IPS DF 6.9 (cell line): ENCODE data around the gene CRTAC1.

Experiments
- DNase-seq: peaks from one replicate; pipeline ENCODE4 v3.0.0-alpha.2; 2013; ENCODE audit warnings: low read depth, low spot score
- H3K27ac ChIP-seq: one replicate; pipeline ENCODE4 v1.5.1; 2013; ENCODE audit warnings: low read length, control low read depth
- H3K27me3 ChIP-seq: 2 replicates; pipeline ENCODE4 v1.6.1; 2013; ENCODE audit warnings: mild to moderate bottlenecking, low read length; ENCODE audit not compliant: control insufficient read depth, insufficient read depth
- H3K36me3 ChIP-seq: 2 replicates; pipeline ENCODE4 v1.6.1; 2013; ENCODE audit warnings: low read length; ENCODE audit not compliant: control insufficient read depth, insufficient read depth
- H3K4me1 ChIP-seq: 2 replicates; pipeline ENCODE4 v1.6.1; 2013; ENCODE audit warnings: low read length; ENCODE audit not compliant: control insufficient read depth, insufficient read depth
- H3K4me3 ChIP-seq: 2 replicates; pipeline ENCODE4 v1.5.1; 2013; ENCODE audit warnings: mild to moderate bottlenecking, low read length
- H3K9me3 ChIP-seq: 2 replicates; pipeline ENCODE4 v1.6.1; 2013; ENCODE audit warnings: low read length, inconsistent platforms; ENCODE audit not compliant: control insufficient read depth, insufficient read depth
- WGBS: extraction: QIAGEN DNeasy Blood & Tissue Kit; methylation state at CpG from one replicate; pipeline ENCODE4 v1.1.7; 2013; ENCODE audit warnings: mixed read lengths, missing lambda C conversion rate; ENCODE audit not compliant: insufficient read length, insufficient coverage; 5-methylcytosine and 5-hydroxymethylcytosine counted together

Gene CRTAC1

GRCh38 chr10:97875391-97875790 is 155.0 kb downstream of the CRTAC1 start:
- no peak overlapping the region for H3K27ac ChIP-seq
- no peak overlapping the region for H3K4me3 ChIP-seq
- no peaks in the 10 kb centered on the region for H3K36me3 ChIP-seq
- DNase-seq, result no peak
- no CpG with 5 or more reads among the region's 7 CpGs for WGBS
- H3K4me1 ChIP-seq, result peaks cover 2% of the 10 kb centered on the region; the same call in 1 of the 2 replicates
- H3K27me3 ChIP-seq, result no peaks in the 10 kb centered on the region
- H3K9me3 ChIP-seq, result no peaks in the 10 kb centered on the region

DNA sequence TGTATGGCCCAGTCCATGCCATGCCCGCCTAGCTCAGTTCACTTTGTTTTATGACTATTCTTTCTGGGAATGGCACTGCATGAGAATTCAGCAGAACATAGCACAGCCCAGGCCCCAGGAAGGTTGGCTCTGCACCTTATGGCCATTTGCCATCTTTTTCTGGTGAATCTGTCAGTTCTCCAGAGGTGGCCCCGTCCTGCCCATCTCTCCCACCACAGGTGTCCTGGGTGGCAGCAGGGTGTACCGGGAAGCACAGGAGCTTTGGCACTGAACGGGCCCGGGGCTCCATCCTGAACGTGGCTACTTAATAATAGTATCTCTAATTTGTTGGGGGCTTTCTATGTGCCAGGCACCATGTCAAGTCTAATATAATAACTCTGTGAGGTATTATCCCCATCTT is 156.1 kb downstream of the CRTAC1 start:
- H3K9me3 ChIP-seq, result no peaks in the 10 kb centered on the region
- no CpG with 5 or more reads among the region's 6 CpGs for WGBS
- no peak overlapping the region for H3K27ac ChIP-seq
- H3K4me1 ChIP-seq, result peaks cover 2% of the 10 kb centered on the region; the same call in 1 of the 2 replicates
- H3K27me3 ChIP-seq, result no peaks in the 10 kb centered on the region
- DNase-seq, result no peak
- H3K4me3 ChIP-seq, result no peak overlapping the region
- no peaks in the 10 kb centered on the region for H3K36me3 ChIP-seq

- Histone ChIP-seq H3K9me3 (no peaks in the 10 kb centered on the region), H3K4me1 (peaks cover 6% of the 10 kb centered on the region), H3K27me3 (no peaks in the 10 kb centered on the region), H3K4me3 (no peak overlapping the region), H3K27ac (no peak overlapping the region), H3K36me3 (no peaks in the 10 kb centered on the region)
- no peak for DNase-seq
- no CpG with 5 or more reads among the region's 6 CpGs for WGBS
Observed at GRCh38 chr10:97873569-97873968, 156.9 kb downstream of the CRTAC1 start.

DNA sequence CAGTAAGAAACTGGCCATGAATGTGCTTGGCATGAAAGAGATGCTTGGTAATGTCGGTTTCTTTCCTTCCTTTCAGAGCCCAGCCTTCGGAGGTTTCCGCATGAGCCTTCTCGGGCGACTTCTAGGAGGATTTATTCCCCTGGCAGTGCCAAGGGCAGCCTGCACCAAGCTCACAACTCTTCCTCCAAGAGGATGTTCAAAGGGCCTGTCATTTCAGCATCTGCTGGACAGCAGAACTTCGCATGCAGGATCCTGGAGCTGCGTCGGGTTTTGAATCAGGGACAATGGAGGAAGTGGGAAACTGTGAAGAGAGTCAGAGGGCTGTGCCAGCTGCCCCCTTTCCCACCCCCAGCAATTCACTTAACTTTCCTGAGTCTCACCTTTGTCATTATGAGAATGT is 159.4 kb downstream of the CRTAC1 start:
- DNase-seq, result no peak
- Histone ChIP-seq H3K27ac (no peak overlapping the region), H3K9me3 (no peaks in the 10 kb centered on the region), H3K36me3 (no peaks in the 10 kb centered on the region), H3K4me3 (no peak overlapping the region), H3K27me3 (no peaks in the 10 kb centered on the region), H3K4me1 (peaks cover 3% of the 10 kb centered on the region)
- WGBS, result no CpG with 5 or more reads among the region's 8 CpGs

- Histone ChIP-seq H3K9me3 (no peaks in the 10 kb centered on the region), H3K27ac (no peak overlapping the region), H3K36me3 (no peaks in the 10 kb centered on the region), H3K27me3 (no peaks in the 10 kb centered on the region), H3K4me3 (no peak overlapping the region), H3K4me1 (peaks cover 3% of the 10 kb centered on the region)
- no CpG with 5 or more reads among the region's 19 CpGs for WGBS
- DNase-seq, result no peak
Observed at GRCh38 chr10:97869091-97870042, 161.1 kb downstream of the CRTAC1 start.

GRCh38 chr10:97868134-97868685 is 162.2 kb downstream of the CRTAC1 start:
- peaks cover 3% of the 10 kb centered on the region for H3K4me1 ChIP-seq
- H3K27ac ChIP-seq, result no peak overlapping the region
- no peak overlapping the region for H3K4me3 ChIP-seq
- no peaks in the 10 kb centered on the region for H3K36me3 ChIP-seq
- H3K9me3 ChIP-seq, result no peaks in the 10 kb centered on the region
- no CpG with 5 or more reads among the region's 4 CpGs for WGBS
- H3K27me3 ChIP-seq, result no peaks in the 10 kb centered on the region
- no peak for DNase-seq

- Histone ChIP-seq H3K27me3 (no peaks in the 10 kb centered on the region), H3K9me3 (no peaks in the 10 kb centered on the region), H3K36me3 (no peaks in the 10 kb centered on the region), H3K27ac (no peak overlapping the region), H3K4me1 (peaks cover 3% of the 10 kb centered on the region), H3K4me3 (no peak overlapping the region)
- WGBS, result no CpG with 5 or more reads among the region's 10 CpGs
- no peak for DNase-seq
Observed at GRCh38 chr10:97867220-97867800, 163.1 kb downstream of the CRTAC1 start.

DNA sequence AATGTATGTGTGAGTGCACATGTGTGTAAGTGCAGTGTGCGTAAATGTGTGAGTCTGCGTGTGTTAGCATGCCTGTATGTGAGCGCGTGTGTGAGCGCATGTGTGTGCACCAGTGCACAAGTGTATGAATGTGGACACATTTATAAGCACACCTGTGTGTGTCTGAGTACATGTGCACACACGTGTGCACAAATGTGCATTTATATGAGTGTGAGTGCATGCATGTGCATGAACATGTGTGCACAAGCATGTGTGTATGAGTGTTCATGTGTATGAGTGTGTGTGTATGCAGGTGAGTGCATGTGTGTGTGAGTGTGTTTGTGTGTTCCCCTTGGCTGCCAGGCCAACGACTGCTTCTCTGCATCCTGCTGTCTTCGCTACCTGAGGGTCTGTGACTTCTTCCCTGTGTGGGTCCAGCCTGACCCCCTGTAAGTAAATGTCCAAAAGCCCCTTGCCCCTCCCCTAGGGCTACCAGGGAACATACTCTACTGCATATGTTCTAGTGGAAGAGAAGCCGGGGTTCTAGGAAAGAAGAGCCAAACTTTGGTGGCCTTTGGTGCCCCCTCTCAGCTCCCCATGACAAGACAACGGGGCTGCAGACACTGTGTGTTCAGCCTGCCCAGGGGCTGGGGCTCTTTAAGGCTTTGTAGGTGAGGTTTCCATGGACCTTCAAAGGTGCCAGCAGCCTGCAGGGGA is 163.7 kb downstream of the CRTAC1 start:
- peaks cover 3% of the 10 kb centered on the region for H3K4me1 ChIP-seq
- no peak overlapping the region for H3K27ac ChIP-seq
- no peak overlapping the region for H3K4me3 ChIP-seq
- no peak for DNase-seq
- H3K27me3 ChIP-seq, result no peaks in the 10 kb centered on the region
- H3K9me3 ChIP-seq, result no peaks in the 10 kb centered on the region
- no CpG with 5 or more reads among the region's 10 CpGs for WGBS
- no peaks in the 10 kb centered on the region for H3K36me3 ChIP-seq

GRCh38 chr10:97865488-97865887 is 164.9 kb downstream of the CRTAC1 start:
- no peak overlapping the region for H3K4me3 ChIP-seq
- no peak for DNase-seq
- no peaks in the 10 kb centered on the region for H3K36me3 ChIP-seq
- no peaks in the 10 kb centered on the region for H3K9me3 ChIP-seq
- H3K27ac ChIP-seq, result no peak overlapping the region
- no CpG with 5 or more reads among the region's 18 CpGs for WGBS
- H3K27me3 ChIP-seq, result no peaks in the 10 kb centered on the region
- H3K4me1 ChIP-seq, result peaks cover 6% of the 10 kb centered on the region

GRCh38 chr10:97863808-97864207 is 166.6 kb downstream of the CRTAC1 start:
- Histone ChIP-seq H3K36me3 (no peaks in the 10 kb centered on the region), H3K27me3 (no peaks in the 10 kb centered on the region), H3K4me3 (no peak overlapping the region), H3K9me3 (no peaks in the 10 kb centered on the region), H3K4me1 (0 out of 2 replicates have a peak, but pooled peaks cover 3% of the 10 kb centered on the region), H3K27ac (no peak overlapping the region)
- DNase-seq, result no peak
- no CpG with 5 or more reads among the region's 11 CpGs for WGBS
